K562 (cell line): Measurements from ENCODE around the gene BCL7C. TPM values are rescaled to one million over a fixed set of nuclear protein-coding genes. Genes with fewer than 3 reads are reported as not detected.

Experiments
- BCLAF1 ChIP-seq, 2 experiments: fragments of 450-650 bp in 1 of 2; IDR thresholded peaks; 2 replicates each; pipeline ENCODE4 v1.6.1; 2011 to 2017; ENCODE audit warnings: low read depth in 2 of 2, antibody characterized with exemption in 1 of 2, borderline replicate concordance in 1 of 2, low read length in 1 of 2, mild to moderate bottlenecking in 1 of 2, mixed read lengths in 1 of 2; ENCODE audit not compliant: control insufficient read depth in 1 of 2
- CC2D1A ChIP-seq: fragments of 450-650 bp; IDR thresholded peaks from 2 replicates; pipeline ENCODE4 v1.6.1; 2017; ENCODE audit warnings: mild to moderate bottlenecking
- CHD1 ChIP-seq: fragments of 200-600 bp; sonication (generic); IDR thresholded peaks from one replicate; pipeline ENCODE4 v1.6.1; 2012; ENCODE audit warnings: mild to moderate bottlenecking, moderate library complexity, low read length, inconsistent platforms
- DEAF1 ChIP-seq: fragments of 450-650 bp; formaldehyde crosslinking; IDR thresholded peaks from 2 replicates; pipeline ENCODE4 v1.4.0; 2020; ENCODE audit warnings: mild to moderate bottlenecking, moderate library complexity
- HDGF ChIP-seq: fragments of 450-650 bp; IDR thresholded peaks from 2 replicates; pipeline ENCODE4 v1.6.1; 2016
- HNRNPUL1 ChIP-seq: fragments of 200-400 bp; formaldehyde crosslinking; IDR thresholded peaks from 2 replicates; pipeline ENCODE4 v1.6.1; 2017; ENCODE audit warnings: low read length
- JUND ChIP-seq, 2 experiments: IDR thresholded peaks; 2 replicates in 1 of 2; 3 replicates in 1 of 2; pipeline ENCODE4 v1.6.1; 2011; ENCODE audit warnings: borderline replicate concordance in 2 of 2, low read depth in 2 of 2, low read length in 2 of 2, improper control_type of control experiment in 1 of 2, missing biosample characterization in 1 of 2, missing genetic modification characterization in 1 of 2, missing genetic modification reagents in 1 of 2
- MBD1 ChIP-seq: fragments of 250-450 bp; sonication (Bioruptor Pico); IDR thresholded peaks from 2 replicates; pipeline ENCODE4 v1.8.0; 2022; ENCODE audit warnings: inconsistent platforms
- MTA3 ChIP-seq: fragments of 450-650 bp; formaldehyde crosslinking; IDR thresholded peaks from 2 replicates; pipeline ENCODE4 v1.6.1; 2017; ENCODE audit warnings: mild to moderate bottlenecking, borderline replicate concordance
- NCOA1 ChIP-seq: fragments of 450-650 bp; IDR thresholded peaks from 2 replicates; pipeline ENCODE4 v1.6.1; 2016; ENCODE audit warnings: low read depth
- NUFIP1 ChIP-seq: fragments of 450-650 bp; IDR thresholded peaks from 2 replicates; pipeline ENCODE4 v1.6.1; 2018; ENCODE audit not compliant: partially characterized antibody
- SAFB ChIP-seq: fragments of 200-400 bp; formaldehyde crosslinking; IDR thresholded peaks from 2 replicates; pipeline ENCODE4 v1.6.1; 2017; ENCODE audit warnings: low read depth, low read length, borderline replicate concordance
- SMARCB1 ChIP-seq: IDR thresholded peaks from 2 replicates; pipeline ENCODE4 v1.6.1; 2011; ENCODE audit warnings: improper control_type of control experiment, low read depth; ENCODE audit not compliant: insufficient read length
- SMARCC2 ChIP-seq: fragments of 450-650 bp; IDR thresholded peaks from 2 replicates; pipeline ENCODE4 v1.6.1; 2017; ENCODE audit warnings: antibody characterized with exemption, moderate library complexity, mild to moderate bottlenecking, low read depth
- TEAD4 ChIP-seq, 2 experiments: sonication (generic) in 1 of 2; formaldehyde crosslinking in 1 of 2; IDR thresholded peaks; 2 replicates each; pipeline versions ENCODE4 v1.6.1 to v1.8.0; 2012 to 2022; ENCODE audit warnings: borderline replicate concordance in 1 of 2, inconsistent platforms in 1 of 2, low read length in 1 of 2, mild to moderate bottlenecking in 1 of 2, missing genetic modification reagents in 1 of 2
- TRIM24 ChIP-seq, 2 experiments: fragments of 450-650 bp; IDR thresholded peaks; 2 replicates each; pipeline ENCODE4 v1.6.1; 2016
- ZKSCAN1 ChIP-seq: fragments of 150-350 bp; IDR thresholded peaks from 2 replicates; pipeline ENCODE4 v1.6.1; 2016; ENCODE audit warnings: low read depth, low read length
- ZNF175 ChIP-seq: fragments of 200-800 bp; sonication (Bioruptor generic); IDR thresholded peaks from 2 replicates; pipeline ENCODE4 v1.6.1; 2016; ENCODE audit warnings: low read depth, mild to moderate bottlenecking, missing genetic modification characterization, missing compliant biosample characterization
- ZNF24 ChIP-seq: fragments of 450-650 bp; IDR thresholded peaks from 2 replicates; pipeline ENCODE4 v1.6.1; 2016
- ZNF644 ChIP-seq: fragments of 200-800 bp; sonication (Bioruptor generic); IDR thresholded peaks from 2 replicates; pipeline ENCODE4 v1.6.1; 2016; ENCODE audit warnings: low read depth, missing genetic modification characterization, missing compliant biosample characterization
- ZNF696 ChIP-seq: fragments of 250-450 bp; sonication (Bioruptor Pico); conservative IDR thresholded peaks from 2 replicates; pipeline ENCODE4 v1.4.0; 2020; ENCODE audit warnings: mild to moderate bottlenecking, moderate library complexity
- ZNF717 ChIP-seq: fragments of 250-450 bp; sonication (Bioruptor Pico); IDR thresholded peaks from 2 replicates; pipeline ENCODE4 v1.5.0; 2021
- polyA plus RNA-seq, 8 experiments: library from polyadenylated mRNA; depleted of rRNA in 4 of 8; stranded (reverse) in 5 of 8; unstranded in 3 of 8; fragments of >200 nt; fragmentation: Nextera tagmentation in 2 of 8; fragmentation: Illumina TruSeq in 1 of 8; extraction: Ambion mirVana in 2 of 8; extraction: Trizol in 1 of 8; gene quantifications; 2 replicates each; pipeline versions ENCODE4 v1.2.1 to v1.2.3, GENCODE V29; 2011 to 2014; ENCODE audit warnings: inconsistent platforms in 1 of 8, missing spikeins in 1 of 8
- total RNA-seq, 7 experiments: library from RNA; depleted of rRNA in 6 of 7; stranded (reverse); fragments of >200 nt in 6 of 7; fragmentation: Illumina TruSeq in 2 of 7; extraction: Trizol in 2 of 7; gene quantifications; 2 replicates each; pipeline versions ENCODE4 v1.2.1 to v1.2.3, GENCODE V29; 2011 to 2021; ENCODE audit warnings: low replicate concordance in 1 of 7

The BCL7C gene
- total and polyA plus RNA-seq, 9 of the 15 experiments (the other 6 are each of a cell fraction or from before 2014, with no cell fraction given): 1.7 to 85.8 (median 19.6) TPM

- TF ChIP-seq BCLAF1 (IDR thresholded peaks at IDR 0.05; ENCODE audit: borderline replicate concordance in 1 of 2, control insufficient read depth in 1 of 2, low read depth in 2 of 2, low read length in 1 of 2): no peak
- no peak for TF ChIP-seq NUFIP1
- TF ChIP-seq HNRNPUL1: no peak
- TF ChIP-seq ZNF24: no peak
- TF ChIP-seq ZNF696 (CRISPR knock-in tag): no peak
- no peak for TF ChIP-seq NCOA1
- TF ChIP-seq ZKSCAN1: no peak
- TF ChIP-seq MTA3: peak; percentile 37; the same call in 1 of the 2 replicates
- no peak for TF ChIP-seq TRIM24 (IDR thresholded peaks at IDR 0.05)
- no peak for TF ChIP-seq SMARCC2
- no peak for TF ChIP-seq CHD1
- TF ChIP-seq SAFB: no peak
- no peak for TF ChIP-seq ZNF717 (CRISPR knock-in tag)
- no peak for TF ChIP-seq TEAD4 (IDR thresholded peaks at IDR 0.05; ENCODE audit: low read length)
- no peak for TF ChIP-seq TEAD4 (CRISPR knock-in tag; IDR thresholded peaks at IDR 0.05; ENCODE audit: borderline replicate concordance)
- 0 out of 2 replicates have a peak, but pooled peaks have one; percentile 84 for TF ChIP-seq HDGF
- peak; percentile 62; the same call in 1 of the 2 replicates for TF ChIP-seq DEAF1 (CRISPR knock-in tag)
- TF ChIP-seq MBD1 (CRISPR knock-in tag): no peak
- peak; percentile 77; the same call in 1 of the 2 replicates for TF ChIP-seq CC2D1A
- TF ChIP-seq SMARCB1: no peak
- peak; percentile 67 for TF ChIP-seq JUND (IDR thresholded peaks at IDR 0.05; ENCODE audit: borderline replicate concordance, low read depth, low read length)
- TF ChIP-seq JUND (tag; IDR thresholded peaks at IDR 0.05; ENCODE audit: borderline replicate concordance, low read depth, low read length): peak; percentile 21; the same call in 1 of the 3 replicates
- TF ChIP-seq ZNF644 (tag): no peak
- TF ChIP-seq ZNF175: no peak
Measured at GRCh38 chr16:30941600-30942425, 47.9 kb upstream of the BCL7C start (continued).
